ENCODE measurements around the gene FAIM.
"Not testable (repeated sequence)": the region's sequence is repeated elsewhere in the genome, so short reads cannot be mapped to it uniquely, and the experiment has no call there.

The FAIM gene

DNA sequence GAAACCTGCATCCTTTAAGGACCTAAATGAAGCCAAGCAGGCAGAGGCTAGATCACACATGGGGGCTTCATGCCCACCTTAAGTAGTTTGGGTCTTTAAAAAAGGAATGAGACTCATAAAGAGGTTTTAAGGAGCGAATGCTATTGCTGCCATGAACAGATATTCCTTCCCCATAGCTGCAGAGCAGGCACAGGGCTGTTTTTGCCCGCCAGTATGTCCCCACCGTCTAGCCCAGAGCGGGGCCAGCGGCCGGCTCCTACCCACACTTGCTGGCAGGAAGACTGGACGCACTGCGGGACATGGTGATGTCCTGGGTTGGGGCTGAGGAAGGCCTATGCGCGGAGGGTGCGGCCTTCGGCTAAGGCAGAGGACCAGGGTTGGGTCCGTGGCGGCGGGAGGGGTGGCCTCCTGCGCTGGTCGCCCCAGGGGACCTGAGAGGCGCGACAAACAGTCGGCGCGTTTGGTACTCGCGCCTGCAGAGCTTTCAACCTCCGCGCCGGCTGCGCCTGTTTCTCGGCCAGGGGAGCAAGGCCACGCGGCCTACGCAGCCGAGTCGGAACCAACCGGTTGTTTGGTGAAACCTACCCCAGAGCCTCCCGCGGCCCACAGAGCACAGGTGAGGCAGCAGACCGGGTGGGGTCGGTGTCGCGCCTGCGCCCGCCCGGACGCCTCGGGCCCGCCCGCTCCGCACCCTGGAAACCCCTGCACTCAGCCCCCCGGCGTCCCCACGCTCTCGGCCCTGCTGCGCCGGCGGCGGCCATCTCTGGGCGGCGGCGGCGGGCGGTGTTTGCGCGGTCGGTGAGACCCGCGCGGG is at the start of gene FAIM:
Gene FAIM, plus strand, starts transcription at position 450 of the 814 bp plus-strand sequence. CDS start 10,956 bp downstream, outside the sequence.
- no peak for FAIRE-seq

GRCh38 chr3:138559134-138559533 is 49.4 kb upstream of the FAIM start:
- no peak for FAIRE-seq
- no peak for DNase-seq (ENCODE audit: insufficient read length, low spot score)

More for the DNA sequence above, at the start of gene FAIM:
- DNase-seq (ENCODE audit: insufficient read length, low spot score) = peak; percentile 40

- FAIRE-seq (no peak), DNase-seq (ENCODE audit: insufficient read length, low spot score) (no peak)
Observed at GRCh38 chr3:138560501-138560900, 48.1 kb upstream of the FAIM start.

DNA sequence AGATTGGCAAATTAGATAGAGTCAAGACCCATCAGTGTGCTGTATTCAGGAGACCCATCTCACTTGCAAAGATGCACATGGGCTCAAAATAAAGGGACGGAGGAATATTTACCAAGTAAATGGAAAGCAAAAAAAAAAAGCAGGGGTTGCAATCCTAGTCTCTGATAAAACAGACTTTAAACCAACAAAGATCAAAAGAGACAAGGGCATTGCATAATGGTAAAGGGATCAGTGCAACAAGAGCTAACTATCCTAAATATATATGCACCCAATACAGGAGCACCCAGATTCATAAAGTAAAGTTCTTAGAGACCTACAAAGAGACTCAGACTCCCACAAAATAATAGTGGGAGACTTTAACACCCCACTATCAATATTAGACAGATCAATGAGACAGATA is 45.7 kb upstream of the FAIM start:
- not testable (repeated sequence) for DNase-seq (ENCODE audit: insufficient read length, low spot score); FAIRE-seq

- FAIRE-seq = not testable (repeated sequence)
Observed at GRCh38 chr3:138566293-138566692, 42.3 kb upstream of the FAIM start.

GRCh38 chr3:138567403-138567802 is 41.2 kb upstream of the FAIM start:
- FAIRE-seq = no peak
- DNase-seq (ENCODE audit: insufficient read length, low spot score) = no peak

More at GRCh38 chr3:138566293-138566692, 42.3 kb upstream of the FAIM start:
- DNase-seq (ENCODE audit: insufficient read length, low spot score) = not testable (repeated sequence)

- DNase-seq (ENCODE audit: insufficient read length, low spot score) = peak; percentile 33
- FAIRE-seq = no peak
Observed at GRCh38 chr3:138569090-138569489, 39.5 kb upstream of the FAIM start.

DNA sequence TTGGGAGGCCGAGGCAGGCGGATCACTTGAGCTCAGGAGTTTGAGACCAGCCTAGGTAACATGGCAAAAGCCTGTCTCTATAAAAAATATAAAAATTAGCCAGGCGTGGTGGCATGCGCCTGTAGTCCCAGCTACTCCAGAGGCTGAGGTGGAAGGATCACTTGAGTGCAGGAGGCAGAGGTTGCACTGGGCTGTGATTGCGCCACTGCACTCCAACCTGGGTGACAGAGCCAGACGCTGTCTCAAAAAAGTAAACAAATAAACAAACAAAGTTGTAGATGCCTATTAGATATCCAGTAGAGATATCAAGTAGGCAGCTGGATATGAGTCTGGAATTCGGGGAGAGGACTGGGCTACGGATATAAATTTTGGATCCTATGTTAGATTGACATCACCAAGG is 38.9 kb upstream of the FAIM start:
- DNase-seq (ENCODE audit: insufficient read length, low spot score); FAIRE-seq: not testable (repeated sequence)

DNA sequence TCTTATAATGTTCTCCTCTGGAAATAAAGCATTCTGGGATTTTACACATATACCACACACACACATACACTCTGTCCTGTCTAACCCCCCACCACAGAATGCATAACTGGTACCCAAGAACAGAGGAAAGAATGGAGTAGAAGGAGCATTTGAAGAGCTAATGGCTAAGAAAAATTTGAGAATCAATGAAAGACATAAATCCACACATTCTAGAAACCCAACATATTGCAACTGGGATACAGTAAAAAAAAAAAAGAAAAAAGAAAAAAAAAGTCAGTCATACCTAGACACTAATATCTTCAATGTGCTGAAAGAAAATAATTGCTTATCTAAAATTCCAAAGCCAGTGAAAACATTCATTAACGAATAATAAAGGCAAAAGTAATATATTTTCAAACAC is 35.4 kb upstream of the FAIM start:
- DNase-seq (ENCODE audit: insufficient read length, low spot score) (no peak), FAIRE-seq (no peak)

GRCh38 chr3:138578141-138578540 is 30.4 kb upstream of the FAIM start:
- FAIRE-seq = no peak
- no peak for DNase-seq (ENCODE audit: insufficient read length, low spot score)

GRCh38 chr3:138578961-138579574 is 29.5 kb upstream of the FAIM start:
- FAIRE-seq (no peak), DNase-seq (ENCODE audit: insufficient read length, low spot score) (no peak)

DNA sequence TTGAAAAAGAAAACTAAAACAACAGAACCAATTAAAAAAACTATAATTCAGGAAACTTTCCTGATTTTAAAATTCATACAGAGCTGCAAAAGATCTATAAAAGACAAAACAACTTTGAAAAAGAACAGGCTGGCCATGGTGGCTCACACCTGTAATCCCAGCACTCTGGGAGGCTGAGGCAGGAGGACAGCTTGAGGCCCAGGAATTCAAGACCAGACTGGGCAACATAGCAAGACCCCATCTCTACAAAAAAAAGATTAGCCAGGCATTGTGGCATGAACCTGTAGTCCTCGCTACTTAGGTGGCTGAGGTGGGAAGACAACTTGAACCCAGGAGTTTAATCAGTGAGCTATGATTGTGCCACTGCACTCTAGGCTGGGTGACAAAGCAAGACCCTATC is 21.2 kb upstream of the FAIM start:
- FAIRE-seq (no peak), DNase-seq (ENCODE audit: insufficient read length, low spot score) (no peak)

GRCh38 chr3:138588445-138588844 is 20.1 kb upstream of the FAIM start:
- DNase-seq (ENCODE audit: insufficient read length, low spot score) (no peak), FAIRE-seq (no peak)

DNA sequence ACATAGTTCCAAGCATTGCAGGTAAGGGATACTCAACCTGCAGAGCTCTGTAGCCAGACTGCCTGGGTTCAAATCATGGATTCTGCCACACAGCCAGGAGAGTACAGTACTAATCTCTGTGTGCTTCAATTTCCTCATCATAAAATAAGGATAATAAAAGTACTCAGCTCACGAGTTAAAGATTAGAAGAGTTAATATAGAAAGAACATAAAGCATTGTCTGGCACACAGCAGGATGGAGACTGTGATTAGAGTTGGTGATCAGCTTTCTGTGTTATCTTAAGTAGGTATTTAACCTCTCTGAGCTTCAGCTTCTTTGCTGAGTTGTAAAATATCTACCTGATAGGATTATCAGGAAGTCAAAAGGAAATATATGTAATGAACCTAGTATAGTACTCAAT is 17.2 kb upstream of the FAIM start:
- no peak for FAIRE-seq
- DNase-seq (ENCODE audit: insufficient read length, low spot score) = no peak

GRCh38 chr3:138593488-138594149 is 15.0 kb upstream of the FAIM start:
- DNase-seq (ENCODE audit: insufficient read length, low spot score) (no peak), FAIRE-seq (no peak)

DNA sequence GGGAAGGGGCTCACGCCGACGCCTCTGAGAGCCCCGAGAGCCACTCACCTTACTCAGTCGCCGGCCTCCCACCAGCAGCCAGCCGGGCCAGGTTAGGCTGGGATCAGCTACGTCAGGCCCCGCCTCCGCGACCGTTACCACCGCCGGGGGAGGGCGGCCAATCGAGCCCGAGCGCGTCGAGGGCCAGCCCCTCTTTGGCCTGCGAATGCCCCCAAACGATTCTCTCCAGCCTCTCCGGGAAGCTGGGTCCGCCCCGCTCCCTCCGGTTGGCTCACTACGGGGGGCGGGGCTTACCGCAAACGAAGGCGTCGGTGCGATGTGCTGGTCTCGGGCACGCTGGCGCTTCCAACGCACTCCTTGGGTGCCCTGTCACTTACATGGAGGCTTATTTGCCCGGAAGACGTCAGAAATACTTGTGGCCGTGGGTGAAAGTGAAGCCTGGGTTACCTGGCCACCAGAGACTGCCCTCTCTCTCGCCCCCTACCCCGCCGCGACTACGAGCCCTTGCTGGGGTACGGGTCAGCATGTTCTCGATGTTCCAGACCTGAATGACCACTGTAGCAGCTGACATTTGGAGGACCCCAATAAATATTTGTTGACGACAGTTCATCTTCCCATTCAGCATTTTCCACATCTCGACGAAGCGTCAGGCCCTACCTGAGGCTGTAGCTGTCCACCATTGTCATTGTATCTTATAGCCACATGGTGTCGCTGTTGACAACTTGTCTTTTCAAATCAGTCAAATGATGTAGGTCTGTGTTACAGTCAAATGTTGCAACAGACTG is 14.2 kb upstream of the FAIM start, which contains the start of gene CEP70:
Gene CEP70, minus strand, starts transcription at position 111 of the 785 bp plus-strand sequence. CDS start 21,333 bp downstream, outside the sequence.
- peak; percentile 94 for FAIRE-seq
- peak; percentile 89 for DNase-seq (ENCODE audit: insufficient read length, low spot score)

- DNase-seq (ENCODE audit: insufficient read length, low spot score) = no peak
- no peak for FAIRE-seq
Observed at GRCh38 chr3:138594935-138595610, 13.5 kb upstream of the FAIM start.

- DNase-seq (ENCODE audit: insufficient read length, low spot score); FAIRE-seq: not testable (repeated sequence)
Observed at GRCh38 chr3:138597186-138597976, 11.2 kb upstream of the FAIM start.

GRCh38 chr3:138598534-138598933 is 10.0 kb upstream of the FAIM start:
- FAIRE-seq (no peak), DNase-seq (ENCODE audit: insufficient read length, low spot score) (no peak)

Measured in HTR-8/SVneo (cell line).